HTR-8/SVneo (cell line): ENCODE results near the gene AGR2.
"Not testable (repeated sequence)": the region's sequence is repeated elsewhere in the genome, so short reads cannot be mapped to it uniquely, and the experiment has no call there.

ENCODE experiments used
- DNase-seq: peaks from one replicate; pipeline ENCODE4 v3.0.0; 2011; ENCODE audit warnings: low spot score, mixed read lengths; ENCODE audit not compliant: insufficient read length
- FAIRE-seq: peaks from 2 replicates; lab custom pipeline; 2011; peaks lifted over from hg19 to GRCh38; lab: Jason Lieb, UNC

Gene AGR2

DNA sequence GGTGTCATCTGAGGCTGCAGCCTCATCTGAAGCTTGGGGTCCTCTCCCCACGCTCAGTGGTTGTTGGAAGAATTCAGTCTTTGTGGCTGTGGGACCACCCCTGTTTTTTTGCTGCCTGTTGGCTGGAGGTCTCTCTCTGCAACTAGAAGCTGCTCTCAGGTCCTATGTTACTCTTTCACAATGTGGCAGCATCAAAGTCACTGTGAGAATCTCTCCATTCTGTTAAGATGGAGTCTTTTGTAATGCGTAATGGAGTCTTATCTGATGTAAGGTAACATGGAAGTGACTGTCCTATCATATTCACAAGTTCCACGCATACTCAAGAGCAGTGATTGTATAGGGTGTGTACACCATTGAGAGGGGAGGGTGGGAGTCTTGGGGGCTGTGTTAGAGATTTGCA, 26.3 kb downstream of the AGR2 start:
- no peak for FAIRE-seq
- no peak for DNase-seq

DNA sequence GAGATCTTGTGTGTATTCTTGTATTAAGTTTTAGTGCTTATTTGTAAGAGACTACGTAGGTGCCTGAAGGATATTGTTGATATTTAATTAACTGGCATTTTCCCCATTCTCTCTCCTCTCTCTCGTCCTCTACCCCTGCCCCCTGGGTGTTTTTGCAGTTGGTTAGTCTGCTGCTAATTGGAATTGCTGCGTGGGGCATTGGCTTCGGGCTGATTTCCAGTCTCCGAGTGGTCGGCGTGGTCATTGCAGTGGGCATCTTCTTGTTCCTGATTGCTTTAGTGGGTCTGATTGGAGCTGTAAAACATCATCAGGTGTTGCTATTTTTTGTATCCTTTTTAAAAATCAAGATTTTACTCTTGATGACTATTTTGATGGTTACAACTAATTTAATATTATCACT, 28.7 kb downstream of the AGR2 start:
- DNase-seq (no peak), FAIRE-seq (no peak)

DNA sequence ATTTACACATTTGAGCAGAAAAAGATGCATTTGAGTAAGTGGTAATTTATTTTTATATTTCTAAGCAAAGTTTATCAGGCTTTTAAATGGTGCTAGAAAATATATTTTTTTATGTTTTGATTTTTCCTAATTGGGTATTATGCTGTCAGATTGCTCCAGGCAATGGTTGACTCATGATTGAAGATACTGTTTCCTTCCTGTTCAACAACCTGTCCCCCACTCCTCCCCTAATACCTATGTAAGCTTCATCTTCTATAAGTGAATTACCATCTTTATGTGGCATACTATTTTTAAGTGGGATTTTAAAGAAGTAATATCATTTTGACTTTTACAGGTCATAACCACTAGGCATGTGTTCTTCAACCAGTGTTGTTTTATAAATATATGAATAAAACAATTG, 29.8 kb downstream of the AGR2 start:
- DNase-seq (no peak), FAIRE-seq (no peak)

DNA sequence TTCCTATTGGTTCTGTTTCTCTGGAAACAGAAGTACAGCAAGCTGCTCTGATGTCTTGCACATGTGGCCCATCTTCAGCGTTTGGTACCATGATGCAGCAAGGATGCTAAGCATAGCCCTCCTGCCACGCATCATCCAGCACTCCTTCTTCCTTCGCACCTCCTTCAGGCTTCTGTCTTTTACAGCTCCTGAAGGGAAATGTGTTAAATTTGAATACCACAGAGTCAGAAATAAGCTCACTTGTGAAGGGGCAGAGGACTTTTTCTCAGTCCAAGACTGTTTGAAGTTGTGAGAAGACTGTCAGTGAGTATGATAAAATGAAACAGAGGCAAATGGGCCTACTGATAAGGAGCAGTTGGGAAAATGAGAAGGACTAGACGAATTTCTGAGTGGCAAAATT, 30.5 kb downstream of the AGR2 start:
- DNase-seq (no peak), FAIRE-seq (no peak)

DNA sequence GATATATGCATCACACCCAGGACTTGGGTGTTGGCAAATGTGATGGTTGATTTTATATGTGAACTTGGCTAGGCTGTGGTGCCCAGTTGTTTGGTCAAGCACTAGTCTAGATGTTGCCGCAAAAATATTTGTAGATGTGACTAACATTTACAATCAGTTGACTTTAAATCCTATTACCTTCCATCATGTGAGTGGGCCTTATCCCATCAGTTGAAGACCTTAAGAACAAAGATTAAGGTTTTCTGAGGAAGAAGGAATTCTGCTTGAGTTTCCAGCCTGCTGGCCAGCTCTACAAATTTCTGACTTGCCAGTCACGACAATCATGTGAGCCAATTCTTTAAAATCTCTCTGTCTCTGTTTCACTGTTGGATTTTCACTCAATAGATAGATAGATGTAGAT, 30.9 kb downstream of the AGR2 start:
- no peak for FAIRE-seq
- no peak for DNase-seq

DNA sequence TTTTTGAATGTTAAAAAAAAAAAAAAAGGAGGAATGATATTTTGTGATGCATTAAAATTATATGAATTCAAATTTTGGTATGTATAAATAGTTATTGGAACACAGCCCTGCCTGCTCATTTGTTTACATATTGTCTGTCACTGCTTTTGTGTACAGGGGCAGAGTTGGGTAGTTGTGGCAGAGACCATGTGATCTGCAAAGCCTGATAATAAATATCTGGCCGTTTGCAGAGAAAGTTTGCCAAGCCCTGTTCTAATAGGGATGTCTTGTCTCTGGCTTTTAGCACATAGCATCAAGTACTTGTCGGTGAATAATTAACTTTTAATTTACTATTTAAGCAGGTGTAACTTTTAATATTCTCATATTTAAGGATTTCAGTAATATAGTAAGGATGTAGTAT, 31.5 kb downstream of the AGR2 start:
- DNase-seq, result no peak
- no peak for FAIRE-seq

DNA sequence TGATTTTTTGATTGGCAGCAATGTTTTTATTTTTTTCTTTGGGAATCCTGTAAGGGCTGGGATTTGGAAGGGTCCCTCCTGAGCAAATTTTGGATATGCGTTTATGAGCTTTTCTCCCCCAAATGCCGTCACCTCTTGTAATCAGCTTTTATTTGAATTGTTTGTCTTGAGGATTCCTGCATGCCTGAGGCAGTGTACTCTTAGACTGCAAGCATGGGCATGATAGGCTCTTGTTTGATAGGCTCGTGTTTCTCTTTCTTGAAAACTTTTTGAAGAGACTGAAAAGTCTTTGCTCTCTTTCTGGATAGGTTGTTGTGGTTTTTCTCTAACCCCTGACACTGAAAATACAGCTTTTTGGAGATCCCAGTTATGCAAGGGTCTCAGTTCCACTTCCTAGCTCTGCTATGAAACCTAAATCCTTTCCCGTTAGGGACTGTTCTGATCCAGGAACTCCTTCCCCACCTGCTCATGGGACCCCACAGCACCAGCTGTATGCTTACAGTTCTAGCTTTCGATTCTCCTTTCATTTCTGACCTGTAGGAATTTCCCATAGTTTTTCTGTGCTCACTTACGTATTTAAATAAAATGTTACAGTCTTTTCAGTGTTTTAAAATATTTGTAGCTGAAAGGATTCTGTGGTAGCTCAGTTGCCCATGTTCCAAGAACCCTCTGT, 34.0 kb downstream of the AGR2 start:
- DNase-seq (no peak), FAIRE-seq (no peak)

DNA sequence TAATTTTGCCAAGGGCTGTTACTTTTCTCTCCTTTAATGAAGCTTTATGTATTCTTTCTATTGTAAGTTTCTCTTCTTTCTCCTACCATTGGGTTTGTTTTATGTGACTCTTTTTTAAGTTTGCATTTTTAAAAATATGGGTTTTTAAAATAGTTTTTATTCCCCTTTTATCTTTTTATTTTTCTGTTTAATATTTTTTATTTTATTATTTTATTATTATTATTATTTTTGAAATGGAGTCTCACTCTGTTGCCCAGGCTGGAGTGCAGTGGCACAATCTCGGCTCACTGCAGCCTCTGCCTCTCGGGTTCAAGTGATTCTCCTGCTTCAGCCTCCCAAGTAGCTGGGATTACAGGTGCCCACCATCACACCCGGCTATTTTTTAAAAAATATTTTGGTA, 34.8 kb downstream of the AGR2 start:
- FAIRE-seq, DNase-seq: not testable (repeated sequence)

DNA sequence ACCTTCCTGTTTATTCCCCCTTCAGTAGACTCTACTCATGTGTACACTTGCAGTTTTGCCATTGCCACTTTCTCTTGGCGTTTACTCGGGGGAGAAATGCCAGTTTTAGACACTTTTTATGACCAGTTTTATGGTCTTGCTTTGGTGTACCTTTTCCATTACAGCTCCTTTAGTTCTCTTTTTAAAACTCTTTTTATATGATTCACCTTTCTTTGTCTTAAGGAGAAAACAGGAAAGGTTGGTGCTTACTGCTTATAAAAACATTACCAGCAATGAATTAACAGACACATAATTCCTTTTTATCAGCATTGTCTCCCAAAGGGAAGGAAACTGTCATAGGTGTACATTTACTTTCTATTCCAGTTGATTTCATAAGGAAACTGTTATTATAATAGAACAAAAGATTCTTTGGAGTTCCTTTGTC, 39.4 kb downstream of the AGR2 start:
- DNase-seq (no peak), FAIRE-seq (no peak)

DNA sequence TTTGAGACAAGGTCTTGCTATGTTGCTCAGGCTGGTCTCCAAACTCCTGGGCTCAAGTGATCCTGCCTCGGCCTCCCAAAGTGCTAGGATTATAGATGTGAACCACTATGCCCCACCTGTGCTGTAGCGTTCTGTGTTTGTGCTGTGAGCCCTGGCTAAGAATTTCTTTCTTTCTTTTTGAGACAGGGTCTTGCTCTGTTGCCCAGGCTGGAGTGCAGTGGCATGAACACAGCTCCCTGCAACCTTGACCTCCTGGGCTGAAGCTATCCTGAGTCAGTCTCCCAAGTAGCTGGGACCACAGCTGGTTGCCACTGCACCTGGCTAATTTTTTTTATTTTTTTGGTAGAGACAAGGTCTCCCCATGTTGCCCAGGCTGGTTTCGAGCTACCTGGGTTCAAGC, 39.9 kb downstream of the AGR2 start:
- FAIRE-seq (no peak), DNase-seq (no peak)

DNA sequence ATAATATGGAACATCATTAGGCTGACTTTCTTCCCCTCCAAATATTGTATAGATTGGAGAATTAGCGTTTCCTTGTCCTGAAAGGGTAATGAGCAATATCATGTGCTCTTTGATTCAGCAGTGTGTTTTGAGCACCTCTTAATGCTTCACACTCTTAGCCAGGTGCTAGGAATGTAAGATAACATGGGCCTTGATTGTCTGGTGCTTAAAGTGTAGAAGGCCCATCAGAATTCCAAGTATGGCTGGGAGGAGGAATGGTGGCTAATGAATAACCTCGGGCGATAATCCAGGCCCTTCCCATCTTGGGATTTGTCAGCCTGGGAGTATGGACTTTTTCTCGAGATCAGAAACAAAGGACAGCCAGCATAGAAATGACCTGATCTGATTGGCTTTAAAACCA, 42.6 kb downstream of the AGR2 start:
- FAIRE-seq (no peak), DNase-seq (no peak)

DNA sequence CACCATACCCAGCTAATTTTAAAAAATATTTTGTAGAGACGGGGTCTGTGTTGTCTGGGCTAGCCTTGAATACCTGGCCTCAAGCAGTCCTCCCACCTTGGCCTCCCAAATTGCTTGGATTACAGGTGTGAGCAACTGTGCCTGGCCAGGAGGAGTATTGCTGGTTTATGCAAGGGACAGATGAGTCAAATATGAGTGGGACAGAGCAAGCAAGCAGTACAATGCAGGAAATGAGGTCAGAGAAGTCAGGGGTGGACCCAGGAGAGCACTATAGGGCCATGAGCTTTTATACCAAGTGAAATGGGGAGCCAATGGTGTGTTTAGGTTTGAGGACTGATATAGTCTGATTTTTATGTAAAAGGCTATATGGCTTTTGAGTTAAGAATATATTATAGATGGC, 45.0 kb downstream of the AGR2 start:
- no peak for FAIRE-seq

DNA sequence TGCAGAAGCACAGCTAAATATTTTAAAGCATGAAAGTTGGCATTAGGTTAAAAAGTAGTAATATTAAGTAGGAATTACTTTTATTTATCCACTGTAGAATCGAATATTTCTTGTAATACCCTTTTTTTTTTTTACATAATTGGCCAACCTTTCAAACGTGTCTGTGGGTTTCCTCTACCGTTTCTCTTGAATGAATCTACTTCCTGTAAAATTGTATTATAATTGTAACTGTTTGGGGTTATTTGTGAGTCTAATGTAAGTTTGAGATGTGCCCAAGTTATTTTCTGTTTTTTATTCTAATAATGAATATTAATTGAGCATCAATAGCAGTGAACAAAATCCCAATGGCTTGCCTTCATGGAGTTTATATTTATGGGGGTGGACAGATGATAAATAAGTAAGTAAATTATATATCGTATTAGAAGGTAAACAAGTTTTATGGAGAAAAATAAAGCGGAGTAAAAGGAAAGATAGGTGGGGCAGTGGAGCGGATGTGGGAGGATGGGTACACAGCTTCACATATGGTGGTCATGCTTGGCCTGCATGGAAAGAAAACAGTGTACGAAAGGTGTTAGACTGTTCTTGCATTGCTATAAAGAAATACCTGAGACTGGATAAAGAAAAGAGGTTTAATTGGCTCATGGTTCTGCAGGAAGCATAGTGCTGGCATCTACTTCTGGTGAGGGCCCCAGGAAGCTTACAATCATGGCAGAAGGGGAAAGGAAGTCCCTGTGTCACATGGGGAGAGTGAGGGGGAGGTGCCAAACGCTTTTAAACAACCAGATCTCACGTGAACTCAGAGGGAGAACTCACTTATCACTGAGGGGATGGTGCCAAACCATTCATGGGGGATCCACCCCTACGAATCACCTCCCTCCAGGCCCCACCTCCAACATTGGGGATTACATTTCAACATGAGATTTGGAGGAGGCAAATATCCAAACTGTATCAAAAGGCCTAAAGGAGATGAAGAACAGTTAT, 45.9 kb downstream of the AGR2 start:
- no peak for FAIRE-seq

More for the DNA sequence above, 45.0 kb downstream of the AGR2 start:
- DNase-seq, result no peak

DNA sequence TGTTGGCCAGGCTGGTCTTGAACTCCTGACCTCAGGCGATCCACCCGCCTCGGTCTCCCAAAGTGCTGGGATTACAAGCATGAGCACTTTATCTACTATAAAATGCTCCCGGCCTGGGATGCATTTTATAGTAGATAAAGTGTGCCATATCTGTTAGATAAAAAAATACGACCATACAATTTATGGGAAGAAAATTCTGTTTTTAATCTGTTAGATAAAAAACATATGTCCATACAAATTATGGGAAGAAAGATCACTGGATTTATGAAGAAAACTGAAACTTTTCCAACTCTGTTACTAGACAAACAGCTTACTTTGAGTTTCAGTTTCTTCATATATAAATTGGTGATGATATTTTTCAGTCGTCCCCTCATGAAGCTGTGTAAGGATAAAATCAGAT, 46.8 kb downstream of the AGR2 start:
- FAIRE-seq (no peak), DNase-seq (no peak)

More for the DNA sequence above, 45.9 kb downstream of the AGR2 start:
- no peak for DNase-seq

DNA sequence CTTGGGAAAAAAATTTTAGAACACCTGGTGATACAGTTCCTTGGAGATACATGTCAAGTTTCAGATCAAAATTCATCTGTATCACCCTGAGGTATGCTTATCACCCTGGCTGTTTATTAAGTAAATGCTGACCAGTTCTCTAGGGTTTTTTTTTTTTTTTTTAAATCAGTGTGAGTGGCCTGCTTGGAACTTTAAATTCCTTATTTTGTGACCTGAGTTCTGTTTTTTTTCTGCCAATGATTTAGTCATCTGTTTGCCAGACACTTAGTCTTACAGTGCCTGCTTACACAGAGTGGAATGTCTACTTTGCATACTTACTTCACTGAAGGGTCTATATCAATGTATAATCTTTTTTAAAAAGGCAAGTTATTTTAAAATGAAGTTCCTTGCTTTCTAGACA, 49.4 kb downstream of the AGR2 start:
- no peak for DNase-seq
- no peak for FAIRE-seq

DNA sequence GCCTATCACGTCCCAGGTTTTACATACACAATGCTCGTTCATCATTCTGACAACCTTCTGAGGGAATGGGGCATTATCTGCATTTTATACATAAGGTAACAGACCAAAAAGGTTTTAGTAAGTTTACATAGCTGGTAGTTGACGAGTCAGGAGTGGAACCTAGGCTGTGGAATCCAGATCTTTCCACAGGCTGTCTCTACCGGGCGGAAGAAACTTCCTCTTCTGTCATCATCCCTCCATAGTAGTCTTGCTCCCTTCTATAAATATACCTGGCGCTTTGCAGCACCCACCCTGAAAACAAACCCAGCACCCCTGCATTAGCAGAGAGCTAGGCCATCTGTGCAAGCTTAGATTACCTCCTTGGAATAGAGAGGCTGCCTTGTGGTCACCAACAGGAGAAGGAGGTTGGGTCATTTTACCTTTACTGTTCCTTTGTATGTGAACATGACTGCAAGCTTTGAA, 49.9 kb downstream of the AGR2 start:
- FAIRE-seq (no peak), DNase-seq (no peak)

DNA sequence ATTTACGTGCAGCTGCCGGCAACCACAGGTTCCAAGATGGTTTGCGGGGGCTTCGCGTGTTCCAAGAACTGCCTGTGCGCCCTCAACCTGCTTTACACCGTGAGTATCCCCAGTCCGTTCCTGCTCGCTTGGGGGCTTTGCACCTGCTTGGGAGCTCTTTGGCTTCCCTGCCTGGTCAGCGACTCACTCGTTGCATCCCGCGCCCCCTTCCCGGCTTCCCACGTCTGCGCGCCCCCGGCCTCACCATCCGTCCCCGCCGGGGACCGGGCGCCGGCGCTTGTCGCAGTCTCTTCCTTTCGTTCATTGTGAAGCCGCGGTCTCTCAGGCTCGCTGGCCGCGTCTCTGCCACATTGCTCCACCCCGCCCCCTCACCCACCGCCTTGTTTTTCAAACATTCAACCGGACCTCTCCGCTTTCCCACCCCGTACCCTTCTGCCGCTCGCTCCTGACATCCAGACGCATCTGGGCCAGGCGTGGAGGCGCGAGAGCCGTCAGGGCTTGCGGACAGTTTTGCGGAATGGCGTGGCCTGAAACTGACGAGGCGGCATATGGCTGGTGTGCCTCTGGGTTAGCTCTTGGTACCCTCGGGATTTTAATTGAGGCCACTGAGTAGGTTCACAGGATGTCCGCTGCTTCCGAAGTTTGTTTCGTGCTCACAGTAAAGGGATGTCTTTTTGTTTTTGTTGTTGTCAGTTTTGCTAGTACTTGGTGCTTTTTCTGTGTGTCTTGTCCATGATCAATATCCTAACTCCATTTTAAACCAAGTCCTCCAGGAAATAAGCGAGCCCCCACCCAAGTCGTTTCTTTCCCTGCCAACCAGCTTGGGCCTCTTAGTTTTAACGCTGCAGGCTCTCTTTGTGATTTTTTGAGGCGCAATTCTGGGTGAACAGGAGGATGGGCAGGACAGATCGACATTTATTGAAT, 50.6 kb downstream of the AGR2 start:
- FAIRE-seq (no peak), DNase-seq (peak; percentile 22)

DNA sequence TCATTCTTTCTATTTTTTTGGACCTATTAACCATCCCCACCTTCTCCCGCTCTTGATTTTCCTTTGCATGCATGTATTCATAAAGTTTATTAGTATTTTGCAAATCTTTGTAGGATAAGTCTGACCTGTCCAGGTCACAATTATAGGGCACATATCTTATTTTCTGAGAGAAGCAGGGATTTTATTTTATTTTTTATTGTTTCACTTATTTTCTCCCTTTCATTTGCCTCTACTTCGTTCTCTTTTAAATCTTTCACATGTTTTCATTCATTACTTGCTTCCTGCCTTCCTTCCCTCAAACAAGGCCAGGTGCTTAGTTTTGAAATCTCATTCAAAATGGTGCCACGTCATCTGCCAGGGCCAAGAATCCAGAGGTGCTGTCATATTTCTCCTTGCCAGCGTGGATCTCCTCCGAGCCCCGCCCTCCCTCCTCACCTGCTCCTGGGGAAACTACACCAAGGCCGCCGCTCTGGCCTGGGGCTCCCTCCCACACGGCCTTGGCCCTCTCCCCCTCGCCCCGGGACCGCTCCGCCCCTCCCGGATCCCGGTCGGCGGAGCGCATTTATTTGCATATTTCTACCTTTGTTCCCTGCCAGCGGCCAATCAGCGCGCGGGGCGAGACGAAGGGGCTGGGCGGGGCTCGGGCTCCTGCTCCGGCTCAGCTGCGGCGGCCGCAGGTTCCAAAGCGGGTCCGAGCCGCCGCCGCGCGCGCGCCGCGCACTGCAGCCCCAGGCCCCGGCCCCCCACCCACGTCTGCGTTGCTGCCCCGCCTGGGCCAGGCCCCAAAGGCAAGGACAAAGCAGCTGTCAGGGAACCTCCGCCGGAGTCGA, 51.5 kb downstream of the AGR2 start, which contains the start of gene TSPAN13:
TSS of gene TSPAN13 (plus strand) at position 654 of the 830 bp plus-strand sequence. CDS start 213 bp downstream, outside the sequence.
- DNase-seq (peak; percentile 76), FAIRE-seq (no peak)

DNA sequence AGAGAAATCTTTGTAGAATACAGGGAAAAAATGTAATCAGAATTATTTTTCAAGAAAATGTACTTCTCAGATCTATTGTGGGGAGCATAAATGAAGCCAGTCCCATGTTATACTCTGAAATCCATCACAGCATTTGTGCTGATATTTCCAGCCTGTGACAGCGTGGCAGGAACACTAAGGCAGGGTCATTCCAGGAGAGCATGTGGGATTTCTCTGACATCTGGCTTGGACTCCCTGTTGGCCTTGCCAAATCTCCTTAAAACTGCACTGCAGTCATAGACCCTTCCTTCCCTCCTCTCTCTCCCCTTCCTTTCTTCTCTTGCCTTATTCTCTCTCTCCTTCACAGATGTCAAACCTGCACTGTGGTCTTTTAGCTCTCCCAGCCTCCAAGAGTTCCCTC, 57.7 kb downstream of the AGR2 start:
- FAIRE-seq, result no peak
- DNase-seq, result no peak
